ENCODE results near the gene BTNL9. TPM values are rescaled to one million over a fixed set of nuclear protein-coding genes. Genes with fewer than 3 reads are reported as not detected.

Gene BTNL9
- total RNA-seq, 2 donors from 2014 or later, result 5.3 to 23.5 TPM

GRCh38 chr5:181084621-181085195, 44.6 kb downstream of the BTNL9 start:
- no peak for DNase-seq (ENCODE audit: low spot score)
- Histone ChIP-seq H3K4me3 (no peak overlapping the region), H3K4me1 (no peaks in the 10 kb centered on the region), H3K36me3 (no peaks in the 10 kb centered on the region), H3K27ac (no peak overlapping the region), H3K9me3 (peaks cover 0 to 4% of the 10 kb centered on the region in 2 donors), H3K27me3 (no peaks in the 10 kb centered on the region)
- TF ChIP-seq, protein P1, sequence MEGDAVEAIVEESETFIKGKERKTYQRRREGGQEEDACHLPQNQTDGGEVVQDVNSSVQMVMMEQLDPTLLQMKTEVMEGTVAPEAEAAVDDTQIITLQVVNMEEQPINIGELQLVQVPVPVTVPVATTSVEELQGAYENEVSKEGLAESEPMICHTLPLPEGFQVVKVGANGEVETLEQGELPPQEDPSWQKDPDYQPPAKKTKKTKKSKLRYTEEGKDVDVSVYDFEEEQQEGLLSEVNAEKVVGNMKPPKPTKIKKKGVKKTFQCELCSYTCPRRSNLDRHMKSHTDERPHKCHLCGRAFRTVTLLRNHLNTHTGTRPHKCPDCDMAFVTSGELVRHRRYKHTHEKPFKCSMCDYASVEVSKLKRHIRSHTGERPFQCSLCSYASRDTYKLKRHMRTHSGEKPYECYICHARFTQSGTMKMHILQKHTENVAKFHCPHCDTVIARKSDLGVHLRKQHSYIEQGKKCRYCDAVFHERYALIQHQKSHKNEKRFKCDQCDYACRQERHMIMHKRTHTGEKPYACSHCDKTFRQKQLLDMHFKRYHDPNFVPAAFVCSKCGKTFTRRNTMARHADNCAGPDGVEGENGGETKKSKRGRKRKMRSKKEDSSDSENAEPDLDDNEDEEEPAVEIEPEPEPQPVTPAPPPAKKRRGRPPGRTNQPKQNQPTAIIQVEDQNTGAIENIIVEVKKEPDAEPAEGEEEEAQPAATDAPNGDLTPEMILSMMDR (IDR thresholded peaks at IDR 0.05), result no peak

DNA sequence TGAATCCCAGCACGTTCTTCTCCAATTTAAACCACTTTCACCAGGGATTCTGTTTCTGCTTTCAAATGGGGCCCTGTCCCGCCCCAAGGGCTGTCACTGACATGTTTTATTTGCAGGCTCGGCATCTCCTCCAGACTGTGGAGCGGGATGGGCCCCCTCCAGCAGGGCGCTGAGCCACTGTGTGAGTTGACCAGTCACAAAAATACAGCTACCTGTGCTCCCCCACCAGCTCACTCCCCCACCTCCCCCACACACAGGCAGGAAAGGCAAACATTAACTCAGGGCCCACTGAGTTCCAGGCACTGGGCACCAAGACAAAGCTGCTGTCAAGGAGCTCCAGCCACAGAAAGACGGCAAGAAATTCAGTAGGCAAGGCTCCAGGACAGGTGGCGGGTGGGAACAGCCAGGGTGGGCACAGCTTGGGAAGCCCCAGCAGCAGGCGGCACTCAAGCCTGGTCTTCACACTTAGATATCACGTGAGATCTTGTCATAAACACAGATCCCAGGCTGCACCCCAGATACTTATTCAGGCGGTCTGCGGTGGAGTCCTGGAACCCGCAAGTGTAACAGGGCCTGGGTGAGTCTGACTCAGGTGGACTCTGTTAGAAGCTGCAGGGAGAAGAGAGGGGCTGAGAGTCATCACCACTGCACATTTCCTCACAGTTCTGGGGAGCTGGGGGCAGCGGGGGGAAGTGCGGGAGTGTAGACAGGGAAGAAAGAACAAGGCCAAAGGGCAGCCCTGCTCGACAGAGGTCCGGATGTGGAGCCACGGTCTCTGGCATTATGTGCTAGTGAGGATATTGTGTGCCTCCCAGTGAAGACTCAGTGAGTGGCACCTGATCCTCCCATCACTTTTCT, 46.2 kb downstream of the BTNL9 start:
- no peak for DNase-seq (ENCODE audit: low spot score)
- Histone ChIP-seq H3K36me3 (no peaks in the 10 kb centered on the region), H3K9me3 (peaks cover 0 to 4% of the 10 kb centered on the region in 2 donors), H3K27me3 (no peaks in the 10 kb centered on the region), H3K4me1 (no peaks in the 10 kb centered on the region), H3K4me3 (no peak overlapping the region), H3K27ac (no peak overlapping the region)
- TF ChIP-seq, protein P1 (IDR thresholded peaks at IDR 0.05), result no peak

GRCh38 chr5:181086884-181087205, 46.8 kb downstream of the BTNL9 start:
- no peak overlapping the region for H3K27ac ChIP-seq
- H3K9me3 ChIP-seq, result peaks cover 0 to 4% of the 10 kb centered on the region in 2 donors
- TF ChIP-seq, protein P1 (IDR thresholded peaks at IDR 0.05), result no peak
- no peaks in the 10 kb centered on the region for H3K36me3 ChIP-seq
- no peak for DNase-seq (ENCODE audit: low spot score)
- no peak overlapping the region for H3K4me3 ChIP-seq
- no peaks in the 10 kb centered on the region for H3K27me3 ChIP-seq
- H3K4me1 ChIP-seq, result no peaks in the 10 kb centered on the region

- Histone ChIP-seq H3K27ac (no peak overlapping the region), H3K9me3 (peaks cover 0 to 4% of the 10 kb centered on the region in 2 donors), H3K4me1 (no peaks in the 10 kb centered on the region), H3K4me3 (no peak overlapping the region), H3K36me3 (no peaks in the 10 kb centered on the region), H3K27me3 (no peaks in the 10 kb centered on the region)
- no peak for DNase-seq (ENCODE audit: low spot score)
- TF ChIP-seq, protein P1 (IDR thresholded peaks at IDR 0.05), result no peak
Observed at GRCh38 chr5:181087309-181087708, 47.2 kb downstream of the BTNL9 start.

- no peak for DNase-seq (ENCODE audit: low spot score)
- no peaks in the 10 kb centered on the region for H3K36me3 ChIP-seq
- H3K27me3 ChIP-seq, result no peaks in the 10 kb centered on the region
- H3K9me3 ChIP-seq, result peaks cover 0 to 4% of the 10 kb centered on the region in 2 donors
- no peak overlapping the region for H3K4me3 ChIP-seq
- TF ChIP-seq, protein P1 (IDR thresholded peaks at IDR 0.05), result no peak
- H3K27ac ChIP-seq, result no peak overlapping the region
- no peaks in the 10 kb centered on the region for H3K4me1 ChIP-seq
Observed at GRCh38 chr5:181088289-181088688, 48.2 kb downstream of the BTNL9 start.
